Smooth muscle cell (in vitro differentiated cells): ENCODE measurements around the gene HTT. TPM values are rescaled to one million over a fixed set of nuclear protein-coding genes. Genes with fewer than 3 reads are reported as not detected.
"Not testable (repeated sequence)": the region's sequence is repeated elsewhere in the genome, so short reads cannot be mapped to it uniquely, and the experiment has no call there.

Source experiments
- DNase-seq: peaks from one replicate; lab custom pipeline; 2025; ENCODE audit not compliant: unreplicated experiment; lab: John Stamatoyannopoulos, UW
- H2AFZ ChIP-seq: fragments of 200-600 bp; sonication (generic); 2 replicates; pipeline ENCODE4 v1.6.0; 2016; ENCODE audit warnings: antibody characterized with exemption, low read depth, mild to moderate bottlenecking
- H3F3A ChIP-seq: fragments of 200-600 bp; sonication (generic); 2 replicates; pipeline ENCODE4 v1.6.0; 2017; ENCODE audit warnings: antibody characterized with exemption, low read depth
- H3K27ac ChIP-seq: fragments of 200-600 bp; sonication (generic); 2 replicates; pipeline ENCODE4 v1.5.1; 2016; ENCODE audit warnings: low read depth, mild to moderate bottlenecking
- H3K27me3 ChIP-seq: fragments of 200-600 bp; sonication (generic); 2 replicates; pipeline ENCODE4 v1.6.1; 2016; ENCODE audit warnings: low read depth, mild to moderate bottlenecking
- H3K36me3 ChIP-seq: fragments of 200-600 bp; sonication (generic); 2 replicates; pipeline ENCODE4 v1.5.1; 2016; ENCODE audit warnings: low read depth
- H3K4me1 ChIP-seq: fragments of 200-600 bp; sonication (generic); 2 replicates; pipeline ENCODE4 v1.5.1; 2016; ENCODE audit warnings: low read depth
- H3K4me2 ChIP-seq: fragments of 200-600 bp; sonication (generic); 2 replicates; pipeline ENCODE4 v1.6.0; 2016; ENCODE audit warnings: mild to moderate bottlenecking
- H3K4me3 ChIP-seq: fragments of 200-600 bp; sonication (generic); 2 replicates; pipeline ENCODE4 v1.5.1; 2016; ENCODE audit warnings: mild to moderate bottlenecking
- H3K79me2 ChIP-seq: fragments of 200-600 bp; sonication (generic); 2 replicates; pipeline ENCODE4 v1.6.0; 2016; ENCODE audit warnings: low read depth, mild to moderate bottlenecking
- H3K9ac ChIP-seq: fragments of 200-600 bp; sonication (generic); 2 replicates; pipeline ENCODE4 v1.6.0; 2016; ENCODE audit warnings: low read depth
- H3K9me3 ChIP-seq: fragments of 200-600 bp; sonication (generic); replicated peaks from 2 replicates; pipeline ENCODE4 v1.5.1; 2016; ENCODE audit warnings: low read depth
- H4K20me1 ChIP-seq: fragments of 200-600 bp; sonication (generic); 2 replicates; pipeline ENCODE4 v1.6.0; 2016; ENCODE audit warnings: low read depth
- CTCF ChIP-seq: fragments of 200-600 bp; sonication (generic); IDR thresholded peaks from 2 replicates; pipeline ENCODE4 v1.5.1; 2017; ENCODE audit warnings: borderline replicate concordance, mild to moderate bottlenecking, antibody characterized with exemption; ENCODE audit not compliant: insufficient read depth, poor library complexity, severe bottlenecking
- WGBS: methylation state at CpG from one replicate; pipeline ENCODE4 v1.1.7; 2016; ENCODE audit warnings: low lambda C conversion rate; 5-methylcytosine and 5-hydroxymethylcytosine counted together
- polyA plus RNA-seq: library from polyadenylated mRNA; unstranded; fragments of >200 nt; fragmentation: Nextera tagmentation; extraction: Ambion mirVana; gene quantifications from 2 replicates; pipeline ENCODE4 v1.2.1, GENCODE V29; 2016
- total RNA-seq: library from RNA; depleted of rRNA; stranded (reverse); fragments of >200 nt; gene quantifications from 2 replicates; pipeline ENCODE4 v1.2.3, GENCODE V29; 2014

Gene HTT
- total and polyA plus RNA-seq, 2 experiments from 2014 or later = 7.1 to 16.4 TPM

- Histone ChIP-seq H3K79me2 (peaks cover 34% of the 10 kb centered on the region), H4K20me1 (peaks cover 92% of the 10 kb centered on the region), H3K27me3 (no peaks in the 10 kb centered on the region), H3K4me3 (no peak overlapping the region), H3K9ac (no peak overlapping the region), H3K36me3 (peaks cover 11% of the 10 kb centered on the region), H2AFZ (no peak overlapping the region), H3K27ac (no peak overlapping the region), H3K9me3 (no peaks in the 10 kb centered on the region), H3K4me2 (no peak overlapping the region), H3F3A (no peaks in the 10 kb centered on the region), H3K4me1 (no peaks in the 10 kb centered on the region)
- DNase-seq = no peak
- WGBS = 97% methylated on average over 4 of the region's 4 CpGs
- no peak for TF ChIP-seq CTCF
Measured at GRCh38 chr4:3087115-3087797, 12.8 kb downstream of the HTT start.

- WGBS = 78% methylated on average over 5 of the region's 5 CpGs
- Histone ChIP-seq H4K20me1 (peaks cover 58% of the 10 kb centered on the region), H3K79me2 (peaks cover 10% of the 10 kb centered on the region), H3K9ac (no peak overlapping the region), H3F3A (no peaks in the 10 kb centered on the region), H3K4me2 (no peak overlapping the region), H3K4me3 (no peak overlapping the region), H3K36me3 (peaks cover 11% of the 10 kb centered on the region), H3K27ac (no peak overlapping the region), H3K27me3 (no peaks in the 10 kb centered on the region), H3K4me1 (no peaks in the 10 kb centered on the region), H2AFZ (no peak overlapping the region), H3K9me3 (no peaks in the 10 kb centered on the region)
- no peak for DNase-seq
- no peak for TF ChIP-seq CTCF
Measured at GRCh38 chr4:3091464-3091863, 17.0 kb downstream of the HTT start.

GRCh38 chr4:3094701-3095100 is 20.2 kb downstream of the HTT start:
- not testable (repeated sequence) for H3K9ac ChIP-seq, H2AFZ ChIP-seq, H3K4me3 ChIP-seq, H3K36me3 ChIP-seq, H3K9me3 ChIP-seq, H3K4me1 ChIP-seq, H3F3A ChIP-seq, H3K27me3 ChIP-seq, H3K4me2 ChIP-seq, H3K27ac ChIP-seq, DNase-seq
- H3K79me2 ChIP-seq = peaks cover 20% of the 10 kb centered on the region
- 95% methylated on average over 6 of the region's 28 CpGs for WGBS
- peaks cover 55% of the 10 kb centered on the region for H4K20me1 ChIP-seq

GRCh38 chr4:3096202-3096601 is 21.7 kb downstream of the HTT start:
- Histone ChIP-seq H3K27me3 (no peaks in the 10 kb centered on the region), H3K4me2 (no peak overlapping the region), H3F3A (no peaks in the 10 kb centered on the region), H3K79me2 (peaks cover 16% of the 10 kb centered on the region), H2AFZ (no peak overlapping the region), H4K20me1 (peaks cover 57% of the 10 kb centered on the region), H3K36me3 (peaks cover 5% of the 10 kb centered on the region), H3K4me1 (no peaks in the 10 kb centered on the region), H3K27ac (no peak overlapping the region), H3K9me3 (no peaks in the 10 kb centered on the region), H3K9ac (no peak overlapping the region), H3K4me3 (no peak overlapping the region)
- WGBS = 96% methylated on average over 3 of the region's 3 CpGs
- DNase-seq = no peak
- TF ChIP-seq CTCF = no peak
